GM12864 (cell line): Measurements from ENCODE around the gene MBOAT2.

Experiments
- DNase-seq: peaks from one replicate; pipeline ENCODE4 v3.0.0-alpha.2; 2011; ENCODE audit warnings: low read depth
- H3K4me3 ChIP-seq: 2 replicates; pipeline ENCODE4 v1.5.1; 2011; ENCODE audit warnings: mild to moderate bottlenecking, low read depth, low read length, control low read depth
- CTCF ChIP-seq: IDR thresholded peaks from 2 replicates; pipeline ENCODE4 v1.5.1; 2011; ENCODE audit warnings: low read depth, mild to moderate bottlenecking, moderate library complexity, low read length, control low read depth, inconsistent platforms; ENCODE audit errors: missing control alignments

The MBOAT2 gene

GRCh38 chr2:8893978-8894820 lies 109.3 kb downstream of the MBOAT2 start:
- no peak for DNase-seq
- TF ChIP-seq CTCF: no peak
- no peak overlapping the region for H3K4me3 ChIP-seq

- no peak overlapping the region for H3K4me3 ChIP-seq
- TF ChIP-seq CTCF: no peak
- DNase-seq: no peak
These were observed 110.0 kb downstream of the MBOAT2 start for GRCh38 chr2:8893474-8893873.

- DNase-seq: no peak
- TF ChIP-seq CTCF: no peak
- H3K4me3 ChIP-seq: no peak overlapping the region
These were observed 111.4 kb downstream of the MBOAT2 start for GRCh38 chr2:8892111-8892510.

- DNase-seq: no peak
- H3K4me3 ChIP-seq: no peak overlapping the region
- no peak for TF ChIP-seq CTCF
These were observed 113.5 kb downstream of the MBOAT2 start for GRCh38 chr2:8889978-8890377.

- no peak for DNase-seq
- no peak for TF ChIP-seq CTCF
- no peak overlapping the region for H3K4me3 ChIP-seq
These were observed 114.5 kb downstream of the MBOAT2 start for GRCh38 chr2:8888963-8889362.

GRCh38 chr2:8886876-8887275 lies 116.6 kb downstream of the MBOAT2 start:
- no peak for TF ChIP-seq CTCF
- no peak for DNase-seq

GRCh38 chr2:8886202-8886518 lies 117.3 kb downstream of the MBOAT2 start:
- no peak overlapping the region for H3K4me3 ChIP-seq
- TF ChIP-seq CTCF: no peak
- no peak for DNase-seq

More at GRCh38 chr2:8886876-8887275, 116.6 kb downstream of the MBOAT2 start:
- H3K4me3 ChIP-seq: no peak overlapping the region
